Esophagus squamous epithelium (tissue), 5 donors: ENCODE measurements around the gene PPP1R12A. TPM values are rescaled to one million over a fixed set of nuclear protein-coding genes. Genes with fewer than 3 reads are reported as not detected.

Source experiments
- DNase-seq: peaks from one replicate; lab custom pipeline; 2025; lab: John Stamatoyannopoulos, UW
- H3K27ac ChIP-seq, 4 donors: fragments of 200-600 bp; sonication (generic); one replicate each; pipeline ENCODE4 v1.5.1; 2016 to 2019; ENCODE audit warnings: mild to moderate bottlenecking in 1 of 4
- H3K27me3 ChIP-seq, 4 donors: fragments of 200-600 bp; sonication (generic); 1 replicate in 3 of 4; 2 replicates in 1 of 4; pipeline versions ENCODE4 v1.5.1 to v1.6.0; 2017 to 2021; ENCODE audit warnings: antibody characterized with exemption in 1 of 4
- H3K36me3 ChIP-seq, 3 donors: fragments of 200-600 bp; sonication (generic); one replicate each; pipeline ENCODE4 v1.5.1; 2016 to 2019
- H3K4me1 ChIP-seq, 3 donors: fragments of 200-600 bp; sonication (generic); one replicate each; pipeline ENCODE4 v1.5.1; 2017 to 2019
- H3K4me3 ChIP-seq, 4 donors: fragments of 200-600 bp; sonication (generic); 1 replicate in 3 of 4; 2 replicates in 1 of 4; pipeline ENCODE4 v1.5.1; 2016 to 2019; ENCODE audit warnings: mild to moderate bottlenecking in 2 of 4, moderate library complexity in 1 of 4
- H3K9me3 ChIP-seq, 3 donors: fragments of 200-600 bp; sonication (generic); one replicate each; pipeline ENCODE4 v1.5.1; 2016 to 2019
- POLR2A ChIP-seq, 4 donors: fragments of 450-650 bp; IDR thresholded peaks; one replicate each; pipeline ENCODE4 v1.6.1; 2017; ENCODE audit warnings: antibody characterized with exemption in 4 of 4, mild to moderate bottlenecking in 4 of 4, moderate library complexity in 3 of 4
- WGBS, 2 donors: methylation state at CpG; one replicate each; pipeline ENCODE4 v1.1.5; 2018; 5-methylcytosine and 5-hydroxymethylcytosine counted together
- intact Hi-C: fragments of 100-400 bp; cut with DNase I; formaldehyde crosslinking; loops from one replicate; pipeline ENCODE4 v1.15.0; 2022
- total RNA-seq, 4 donors: library from RNA; depleted of rRNA; stranded (reverse); fragments of >200 nt; gene quantifications; one replicate each; pipeline ENCODE4 v1.1.0, GENCODE V29; 2016
- TF ChIP-seq, protein P1 (sequence below), 6 experiments: fragments of 450-650 bp in 4 of 6; fragments of 200-600 bp in 2 of 6; sonication (generic) in 2 of 6; IDR thresholded peaks; one replicate each; pipeline ENCODE4 v1.5.1; 2016 to 2019; ENCODE audit warnings: antibody characterized with exemption in 6 of 6, mild to moderate bottlenecking in 4 of 6, moderate library complexity in 4 of 6
- donor health status: DM: yes; HTN: yes; CAD: no.

PPP1R12A gene
- total RNA-seq, 4 donors from 2014 or later = 25.7 to 165 (median 60.8) TPM

DNA sequence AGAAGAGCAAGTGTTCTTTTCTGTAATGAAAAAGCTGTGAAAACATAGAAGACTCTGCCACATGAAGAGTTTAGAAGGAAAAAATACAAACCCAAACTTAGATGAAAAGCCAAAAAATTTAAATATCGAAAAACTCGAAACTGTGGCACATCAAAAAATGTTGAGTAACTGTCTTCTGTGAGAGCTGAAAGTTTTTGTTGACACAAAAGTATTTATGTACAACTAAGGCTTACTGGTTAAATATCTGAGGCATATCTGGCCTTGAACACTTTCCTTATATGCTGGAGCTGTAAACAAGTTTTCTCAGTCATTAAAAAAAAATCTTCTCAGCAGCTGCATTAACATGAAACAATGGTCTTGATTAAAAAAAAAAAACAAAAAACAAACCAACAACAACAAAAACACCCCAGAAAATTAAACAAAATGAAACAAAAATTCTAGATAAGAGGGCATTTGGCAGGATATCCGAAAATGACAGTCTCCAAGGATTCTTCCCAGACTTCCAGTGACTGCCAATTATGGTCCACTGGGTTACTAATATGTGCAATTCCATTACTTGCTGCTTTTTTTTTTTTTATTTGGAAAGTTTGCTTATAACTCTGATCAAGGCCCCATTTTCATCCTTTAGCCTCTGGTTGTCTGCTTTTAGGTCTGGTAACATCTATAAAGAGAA is 159.4 kb downstream of the PPP1R12A start:
- H3K4me1 ChIP-seq = peaks cover 0 to 12% (median 8%) of the 10 kb centered on the region in 3 donors
- no peaks in the 10 kb centered on the region for H3K27me3 ChIP-seq
- TF ChIP-seq POLR2A (IDR thresholded peaks at IDR 0.05) = no peak
- TF ChIP-seq, protein P1, sequence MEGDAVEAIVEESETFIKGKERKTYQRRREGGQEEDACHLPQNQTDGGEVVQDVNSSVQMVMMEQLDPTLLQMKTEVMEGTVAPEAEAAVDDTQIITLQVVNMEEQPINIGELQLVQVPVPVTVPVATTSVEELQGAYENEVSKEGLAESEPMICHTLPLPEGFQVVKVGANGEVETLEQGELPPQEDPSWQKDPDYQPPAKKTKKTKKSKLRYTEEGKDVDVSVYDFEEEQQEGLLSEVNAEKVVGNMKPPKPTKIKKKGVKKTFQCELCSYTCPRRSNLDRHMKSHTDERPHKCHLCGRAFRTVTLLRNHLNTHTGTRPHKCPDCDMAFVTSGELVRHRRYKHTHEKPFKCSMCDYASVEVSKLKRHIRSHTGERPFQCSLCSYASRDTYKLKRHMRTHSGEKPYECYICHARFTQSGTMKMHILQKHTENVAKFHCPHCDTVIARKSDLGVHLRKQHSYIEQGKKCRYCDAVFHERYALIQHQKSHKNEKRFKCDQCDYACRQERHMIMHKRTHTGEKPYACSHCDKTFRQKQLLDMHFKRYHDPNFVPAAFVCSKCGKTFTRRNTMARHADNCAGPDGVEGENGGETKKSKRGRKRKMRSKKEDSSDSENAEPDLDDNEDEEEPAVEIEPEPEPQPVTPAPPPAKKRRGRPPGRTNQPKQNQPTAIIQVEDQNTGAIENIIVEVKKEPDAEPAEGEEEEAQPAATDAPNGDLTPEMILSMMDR (IDR thresholded peaks at IDR 0.05) = no peak
- no peak for DNase-seq
- intact Hi-C loops = no loop called here
- H3K4me3 ChIP-seq = no peak overlapping the region
- peak overlapping the region in 2 of 4 donors; percentile 18 to 19 for H3K27ac ChIP-seq
- no peaks in the 10 kb centered on the region for H3K9me3 ChIP-seq
- peaks cover 0 to 57% (median 0%) of the 10 kb centered on the region in 3 donors for H3K36me3 ChIP-seq
- 75 to 77% methylated on average over 3 of the region's 3 CpGs for WGBS, 2 donors

DNA sequence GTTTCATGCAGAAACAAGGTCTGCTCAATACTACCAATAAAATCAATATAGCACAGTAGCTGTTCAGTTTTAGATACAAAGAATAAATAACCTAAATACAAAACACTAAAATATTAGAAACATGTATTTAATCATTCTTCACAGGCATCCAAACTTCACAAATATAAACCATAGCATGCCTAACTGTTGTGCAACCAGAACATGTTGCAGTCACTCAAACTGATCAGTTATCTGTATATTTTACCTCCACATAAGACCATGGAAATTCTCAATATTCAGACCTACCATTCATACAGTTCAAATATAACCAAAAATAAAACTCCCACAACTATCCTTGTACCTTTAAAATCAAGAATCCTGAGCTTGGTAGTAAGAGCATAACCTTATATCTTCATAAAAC is 161.0 kb downstream of the PPP1R12A start:
- H3K27ac ChIP-seq = no peak overlapping the region
- H3K9me3 ChIP-seq = no peaks in the 10 kb centered on the region
- peaks cover 0 to 12% (median 8%) of the 10 kb centered on the region in 3 donors for H3K4me1 ChIP-seq
- peaks cover 0 to 42% (median 0%) of the 10 kb centered on the region in 3 donors for H3K36me3 ChIP-seq
- H3K4me3 ChIP-seq = no peak overlapping the region
- no peaks in the 10 kb centered on the region for H3K27me3 ChIP-seq
- DNase-seq = no peak
- TF ChIP-seq, protein P1 (IDR thresholded peaks at IDR 0.05) = no peak
- TF ChIP-seq POLR2A (IDR thresholded peaks at IDR 0.05) = no peak
- intact Hi-C loops = no loop called here

DNA sequence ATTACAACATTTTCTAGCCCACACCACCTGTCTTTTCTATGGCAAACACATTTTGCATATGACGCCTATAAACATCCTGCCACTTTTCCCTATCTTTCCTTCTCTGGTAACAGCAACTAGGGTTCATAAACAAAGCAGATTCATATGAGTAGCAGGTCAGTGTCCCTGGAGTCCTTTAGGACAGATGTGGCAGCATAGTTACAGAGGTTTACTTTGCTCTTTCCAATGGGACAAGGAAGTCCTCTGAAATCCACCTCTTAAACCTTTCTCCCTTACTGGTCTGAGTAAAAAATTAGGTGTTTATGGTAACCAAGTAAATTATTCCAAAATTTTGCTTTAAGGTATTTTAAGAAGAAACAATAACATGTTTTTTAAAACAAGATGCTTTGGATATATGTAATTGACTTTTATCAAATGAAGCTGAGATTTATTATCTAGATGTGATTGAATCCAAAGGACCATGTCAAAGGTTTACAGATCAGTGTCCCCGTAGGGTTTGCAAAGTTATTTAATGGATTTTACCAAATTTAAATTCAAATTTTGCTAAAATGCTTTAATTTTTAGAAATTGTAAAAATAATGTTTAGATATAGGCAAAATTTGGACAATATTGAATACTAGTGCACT is 164.9 kb downstream of the PPP1R12A start:
- Histone ChIP-seq H3K9me3 (no peaks in the 10 kb centered on the region), H3K27me3 (no peaks in the 10 kb centered on the region), H3K36me3 (peaks cover 0 to 20% (median 0%) of the 10 kb centered on the region in 3 donors), H3K27ac (no peak overlapping the region), H3K4me3 (no peak overlapping the region), H3K4me1 (no peaks in the 10 kb centered on the region)
- intact Hi-C loops = no loop called here
- TF ChIP-seq, protein P1 (IDR thresholded peaks at IDR 0.05) = no peak
- no peak for TF ChIP-seq POLR2A (IDR thresholded peaks at IDR 0.05)
- 86 to 93% methylated on average over 2 of the region's 2 CpGs for whole genome bisulfite sequencing, 2 donors
- DNase-seq = no peak

DNA sequence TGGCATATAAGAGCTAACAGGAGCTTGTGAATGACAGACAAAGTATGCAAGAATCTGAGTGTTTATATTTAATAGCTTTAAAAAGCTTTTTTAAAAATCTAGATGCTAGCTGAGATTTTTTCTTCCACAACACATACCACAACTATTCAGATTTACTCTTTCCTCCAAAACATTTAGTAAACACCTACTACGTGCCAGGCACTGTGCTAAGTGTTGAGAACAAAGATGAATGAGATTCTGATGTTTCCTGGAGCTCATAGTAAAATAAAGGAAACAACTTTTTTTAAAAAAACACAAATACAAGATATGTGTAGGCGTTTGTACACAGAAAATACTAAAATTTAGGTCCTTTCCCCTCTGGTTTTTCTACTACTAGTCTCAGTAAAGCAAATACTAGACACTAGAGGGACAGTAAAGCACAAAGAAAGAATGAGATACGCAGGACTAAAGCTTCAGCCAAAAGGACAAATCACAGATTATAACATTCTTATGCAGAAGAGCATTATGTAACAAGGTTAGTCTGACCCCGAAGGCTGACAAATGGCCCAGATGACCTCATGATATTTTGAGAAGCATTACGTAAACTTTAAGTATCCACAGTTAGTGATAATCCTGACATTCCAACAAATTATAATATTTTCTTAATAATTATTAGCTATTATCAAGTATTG is 165.6 kb downstream of the PPP1R12A start:
- H3K9me3 ChIP-seq = no peaks in the 10 kb centered on the region
- no peaks in the 10 kb centered on the region for H3K27me3 ChIP-seq
- no peak overlapping the region for H3K4me3 ChIP-seq
- peaks cover 0 to 14% (median 0%) of the 10 kb centered on the region in 3 donors for H3K36me3 ChIP-seq
- intact Hi-C loops = no loop called here
- H3K27ac ChIP-seq = no peak overlapping the region
- TF ChIP-seq POLR2A (IDR thresholded peaks at IDR 0.05) = no peak
- TF ChIP-seq, protein P1 (IDR thresholded peaks at IDR 0.05) = no peak
- WGBS, 2 donors = 69 to 77% methylated on average over 5 of the region's 5 CpGs
- no peak for DNase-seq
- no peaks in the 10 kb centered on the region for H3K4me1 ChIP-seq
